C4-2B (cell line): Measurements from ENCODE around the gene GPR148.

Experiments used
- H3K27ac ChIP-seq: fragments of 450-650 bp; 2 replicates; pipeline ENCODE4 v1.5.1; 2017
- ZFX ChIP-seq: fragments of 450-650 bp; IDR thresholded peaks from 2 replicates; pipeline ENCODE4 v1.6.1; 2017
- TF ChIP-seq, protein P1 (sequence below): fragments of 450-650 bp; conservative IDR thresholded peaks from 2 replicates; pipeline ENCODE4 v1.5.1; 2017; ENCODE audit warnings: mild to moderate bottlenecking

GPR148 gene

DNA sequence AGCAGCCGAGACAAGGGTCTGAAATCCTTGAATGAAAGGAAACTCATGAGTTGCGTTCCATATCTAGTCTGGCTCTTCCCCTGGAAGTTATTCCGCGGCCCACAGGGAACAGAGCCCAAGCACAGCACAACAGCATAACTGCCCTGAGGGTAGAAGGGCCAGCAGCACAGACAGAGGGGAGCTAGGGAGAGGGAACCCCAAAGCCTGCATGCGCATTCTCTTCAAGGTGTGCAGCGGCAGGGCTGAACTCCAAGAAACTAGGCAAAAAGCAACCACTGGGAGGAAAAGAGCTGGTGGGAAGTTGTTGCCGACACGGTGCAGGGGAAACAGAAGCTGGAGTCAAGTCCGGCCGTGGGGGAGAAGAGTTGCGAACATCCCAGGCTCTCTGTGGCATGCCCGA lies 11.8 kb downstream of the GPR148 start:
- H3K27ac ChIP-seq: no peak overlapping the region
- TF ChIP-seq ZFX: no peak
- TF ChIP-seq, protein P1, sequence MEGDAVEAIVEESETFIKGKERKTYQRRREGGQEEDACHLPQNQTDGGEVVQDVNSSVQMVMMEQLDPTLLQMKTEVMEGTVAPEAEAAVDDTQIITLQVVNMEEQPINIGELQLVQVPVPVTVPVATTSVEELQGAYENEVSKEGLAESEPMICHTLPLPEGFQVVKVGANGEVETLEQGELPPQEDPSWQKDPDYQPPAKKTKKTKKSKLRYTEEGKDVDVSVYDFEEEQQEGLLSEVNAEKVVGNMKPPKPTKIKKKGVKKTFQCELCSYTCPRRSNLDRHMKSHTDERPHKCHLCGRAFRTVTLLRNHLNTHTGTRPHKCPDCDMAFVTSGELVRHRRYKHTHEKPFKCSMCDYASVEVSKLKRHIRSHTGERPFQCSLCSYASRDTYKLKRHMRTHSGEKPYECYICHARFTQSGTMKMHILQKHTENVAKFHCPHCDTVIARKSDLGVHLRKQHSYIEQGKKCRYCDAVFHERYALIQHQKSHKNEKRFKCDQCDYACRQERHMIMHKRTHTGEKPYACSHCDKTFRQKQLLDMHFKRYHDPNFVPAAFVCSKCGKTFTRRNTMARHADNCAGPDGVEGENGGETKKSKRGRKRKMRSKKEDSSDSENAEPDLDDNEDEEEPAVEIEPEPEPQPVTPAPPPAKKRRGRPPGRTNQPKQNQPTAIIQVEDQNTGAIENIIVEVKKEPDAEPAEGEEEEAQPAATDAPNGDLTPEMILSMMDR: no peak

- TF ChIP-seq, protein P1: no peak
- no peak for TF ChIP-seq ZFX
- H3K27ac ChIP-seq: no peak overlapping the region
Observed at GRCh38 chr2:130743278-130743677, 14.4 kb downstream of the GPR148 start.

GRCh38 chr2:130744287-130745117 lies 15.6 kb downstream of the GPR148 start:
- no peak overlapping the region for H3K27ac ChIP-seq
- no peak for TF ChIP-seq ZFX
- TF ChIP-seq, protein P1: no peak

- TF ChIP-seq ZFX: no peak
- TF ChIP-seq, protein P1: no peak
- no peak overlapping the region for H3K27ac ChIP-seq
Observed at GRCh38 chr2:130749078-130749477, 20.2 kb downstream of the GPR148 start.

DNA sequence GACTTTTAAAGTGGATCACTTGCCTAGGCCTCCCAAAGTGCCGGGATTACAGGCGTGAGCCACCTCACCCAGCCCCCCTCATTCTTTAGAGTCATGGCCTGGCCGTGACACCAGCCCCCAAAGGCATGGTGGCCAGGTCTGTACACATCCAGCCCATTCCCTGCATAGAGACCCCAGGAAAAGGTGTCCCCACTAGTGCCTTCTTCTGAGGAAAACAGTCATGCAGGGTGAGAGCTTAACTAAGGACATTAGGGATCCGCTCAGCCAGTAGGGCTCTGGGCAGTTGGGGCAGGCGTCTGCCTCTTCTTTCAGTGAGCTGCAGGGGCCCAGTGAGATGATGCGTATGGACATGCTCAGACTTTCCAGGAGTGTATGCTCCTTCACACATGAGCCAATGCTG lies 20.8 kb downstream of the GPR148 start:
- TF ChIP-seq, protein P1: no peak
- no peak for TF ChIP-seq ZFX
- no peak overlapping the region for H3K27ac ChIP-seq

DNA sequence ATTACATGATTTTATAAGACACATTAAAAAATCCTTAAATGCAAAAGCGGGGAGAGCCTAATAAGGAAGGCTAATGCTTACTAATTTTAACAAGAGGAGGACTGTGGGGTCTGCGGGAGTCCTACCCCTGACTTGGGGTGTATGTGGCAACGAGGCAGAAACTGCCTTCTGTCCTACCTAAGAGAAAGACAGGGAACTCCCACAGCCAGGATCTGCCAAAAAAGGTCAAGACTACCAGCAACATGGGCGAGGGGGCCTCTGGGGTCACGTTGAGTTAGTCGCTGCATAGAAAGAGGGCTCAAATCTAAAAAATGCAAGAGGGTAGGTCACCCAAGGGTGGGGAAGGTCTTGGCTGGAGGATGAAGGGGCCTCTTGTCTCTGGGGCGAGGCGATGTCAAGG lies 25.9 kb downstream of the GPR148 start:
- TF ChIP-seq, protein P1: no peak
- TF ChIP-seq ZFX: no peak
- no peak overlapping the region for H3K27ac ChIP-seq

GRCh38 chr2:130755256-130756052 lies 26.6 kb downstream of the GPR148 start, which contains the start of gene AMER3:
Gene AMER3 (plus strand): TSS chr2:130755540. CDS start chr2:130762073, 6,533 bp downstream.
- H3K27ac ChIP-seq: no peak within 1 kb of the TSS

More at GRCh38 chr2:130755256-130756052, 26.6 kb downstream of the GPR148 start, which contains the start of gene AMER3:
- TF ChIP-seq, protein P1: no peak
- no peak for TF ChIP-seq ZFX
